HEK293 (cell line): Measurements from ENCODE around the gene CCDC187.

ENCODE experiments used
- CTCF ChIA-PET: fragments of 350-600 bp; formaldehyde crosslinking; extraction: SDS; loops from one replicate; lab custom pipeline; 2021; ENCODE audit warnings: antibody characterized with exemption; lab: Yijun Ruan, JAX
- POLR2A ChIA-PET: fragments of 300-600 bp; formaldehyde crosslinking; extraction: SDS; loops from one replicate; lab custom pipeline; 2020; ENCODE audit warnings: antibody characterized with exemption, inconsistent platforms; lab: Yijun Ruan, JAX
- H3K27ac ChIP-seq: fragments of 200-500 bp; sonication (Bioruptor generic); 2 replicates; pipeline ENCODE4 v1.5.1; 2014; ENCODE audit warnings: low read depth, low read length, control low read depth, inconsistent platforms; ENCODE audit errors: extremely low read depth
- H3K36me3 ChIP-seq, 2 experiments: fragments of 200-500 bp in 1 of 2; sonication (Bioruptor generic) in 1 of 2; 1 replicate in 1 of 2; 2 replicates in 1 of 2; pipeline ENCODE4 v1.5.1; 2014 to 2017; ENCODE audit warnings: inconsistent platforms in 2 of 2, low read length in 2 of 2; ENCODE audit not compliant: control insufficient read depth in 2 of 2, insufficient read depth in 1 of 2
- H3K4me1 ChIP-seq: fragments of 200-500 bp; sonication (Bioruptor generic); 2 replicates; pipeline ENCODE4 v1.5.1; 2014; ENCODE audit warnings: mild to moderate bottlenecking, low read length, inconsistent platforms; ENCODE audit not compliant: control insufficient read depth, insufficient read depth
- H3K4me3 ChIP-seq: 2 replicates; pipeline ENCODE4 v1.5.1; 2011; ENCODE audit warnings: low read depth, mild to moderate bottlenecking, control low read depth, low read length, moderate library complexity
- H3K9me3 ChIP-seq: fragments of 200-500 bp; sonication (Bioruptor generic); 2 replicates; pipeline ENCODE4 v1.5.1; 2014; ENCODE audit warnings: low read depth, low read length, inconsistent platforms; ENCODE audit not compliant: control insufficient read depth, insufficient read depth
- EGR2 ChIP-seq: fragments of 450-650 bp; formaldehyde crosslinking; IDR thresholded peaks from 2 replicates; pipeline ENCODE4 v1.5.1; 2016; ENCODE audit warnings: low read depth, missing biosample characterization, missing genetic modification characterization
- IKZF3 ChIP-seq: fragments of 450-650 bp; IDR thresholded peaks from 2 replicates; pipeline ENCODE4 v1.5.0; 2018; ENCODE audit warnings: missing biosample characterization, mild to moderate bottlenecking, missing genetic modification characterization, moderate library complexity
- MYNN ChIP-seq: fragments of 450-650 bp; formaldehyde crosslinking; IDR thresholded peaks from 2 replicates; pipeline ENCODE4 v1.5.1; 2016; ENCODE audit warnings: missing biosample characterization, missing genetic modification characterization, borderline replicate concordance
- PRDM6 ChIP-seq: fragments of 450-650 bp; formaldehyde crosslinking; IDR thresholded peaks from 2 replicates; pipeline ENCODE4 v1.5.1; 2017; ENCODE audit warnings: missing biosample characterization, missing genetic modification characterization
- REST ChIP-seq: fragments of 450-650 bp; formaldehyde crosslinking; IDR thresholded peaks from 2 replicates; pipeline ENCODE4 v1.5.1; 2016; ENCODE audit warnings: missing biosample characterization, missing genetic modification characterization
- SP2 ChIP-seq: fragments of 450-650 bp; formaldehyde crosslinking; IDR thresholded peaks from 2 replicates; pipeline ENCODE4 v1.5.1; 2016; ENCODE audit warnings: missing biosample characterization, missing genetic modification characterization
- SP3 ChIP-seq: fragments of 450-650 bp; formaldehyde crosslinking; IDR thresholded peaks from 2 replicates; pipeline ENCODE4 v1.5.1; 2016; ENCODE audit warnings: missing biosample characterization, missing genetic modification characterization
- SP7 ChIP-seq: fragments of 450-650 bp; formaldehyde crosslinking; IDR thresholded peaks from 2 replicates; pipeline ENCODE4 v1.5.1; 2016; ENCODE audit warnings: missing biosample characterization, missing genetic modification characterization
- ZFHX2 ChIP-seq: fragments of 450-650 bp; formaldehyde crosslinking; conservative IDR thresholded peaks from 2 replicates; pipeline ENCODE4 v1.5.1; 2016; ENCODE audit warnings: missing biosample characterization, missing genetic modification characterization
- ZNF132 ChIP-seq: fragments of 450-650 bp; formaldehyde crosslinking; IDR thresholded peaks from 2 replicates; pipeline ENCODE4 v1.5.1; 2017; ENCODE audit warnings: missing biosample characterization, missing genetic modification characterization, borderline replicate concordance
- ZNF341 ChIP-seq: fragments of 450-650 bp; formaldehyde crosslinking; IDR thresholded peaks from 2 replicates; pipeline ENCODE4; 2016; ENCODE audit warnings: low read depth, missing biosample characterization, missing genetic modification characterization
- ZNF423 ChIP-seq: fragments of 450-650 bp; formaldehyde crosslinking; IDR thresholded peaks from 2 replicates; pipeline ENCODE4 v1.5.1; 2016; ENCODE audit warnings: missing biosample characterization, missing genetic modification characterization
- ZNF514 ChIP-seq: fragments of 450-650 bp; formaldehyde crosslinking; IDR thresholded peaks from 2 replicates; pipeline ENCODE4 v1.5.1; 2016; ENCODE audit warnings: missing biosample characterization, missing genetic modification characterization
- ZNF548 ChIP-seq: fragments of 450-650 bp; formaldehyde crosslinking; IDR thresholded peaks from 2 replicates; pipeline ENCODE4 v1.5.1; 2016; ENCODE audit warnings: missing biosample characterization, missing genetic modification characterization
- ZNF571 ChIP-seq: fragments of 450-650 bp; formaldehyde crosslinking; IDR thresholded peaks from 2 replicates; pipeline ENCODE4 v1.5.0; 2017; ENCODE audit warnings: missing biosample characterization, missing genetic modification characterization
- ZNF670 ChIP-seq: fragments of 450-650 bp; formaldehyde crosslinking; IDR thresholded peaks from 2 replicates; pipeline ENCODE4 v1.5.1; 2016; ENCODE audit warnings: missing biosample characterization, missing genetic modification characterization, low read depth
- ZSCAN4 ChIP-seq: fragments of 450-650 bp; formaldehyde crosslinking; IDR thresholded peaks from 2 replicates; pipeline ENCODE4 v1.5.1; 2017; ENCODE audit warnings: missing biosample characterization, missing genetic modification characterization
- TF ChIP-seq, protein P1 (sequence below): IDR thresholded peaks from 2 replicates; pipeline ENCODE4 v1.6.1; 2011; ENCODE audit warnings: mild to moderate bottlenecking, low read depth, low read length, borderline replicate concordance

Gene CCDC187

DNA sequence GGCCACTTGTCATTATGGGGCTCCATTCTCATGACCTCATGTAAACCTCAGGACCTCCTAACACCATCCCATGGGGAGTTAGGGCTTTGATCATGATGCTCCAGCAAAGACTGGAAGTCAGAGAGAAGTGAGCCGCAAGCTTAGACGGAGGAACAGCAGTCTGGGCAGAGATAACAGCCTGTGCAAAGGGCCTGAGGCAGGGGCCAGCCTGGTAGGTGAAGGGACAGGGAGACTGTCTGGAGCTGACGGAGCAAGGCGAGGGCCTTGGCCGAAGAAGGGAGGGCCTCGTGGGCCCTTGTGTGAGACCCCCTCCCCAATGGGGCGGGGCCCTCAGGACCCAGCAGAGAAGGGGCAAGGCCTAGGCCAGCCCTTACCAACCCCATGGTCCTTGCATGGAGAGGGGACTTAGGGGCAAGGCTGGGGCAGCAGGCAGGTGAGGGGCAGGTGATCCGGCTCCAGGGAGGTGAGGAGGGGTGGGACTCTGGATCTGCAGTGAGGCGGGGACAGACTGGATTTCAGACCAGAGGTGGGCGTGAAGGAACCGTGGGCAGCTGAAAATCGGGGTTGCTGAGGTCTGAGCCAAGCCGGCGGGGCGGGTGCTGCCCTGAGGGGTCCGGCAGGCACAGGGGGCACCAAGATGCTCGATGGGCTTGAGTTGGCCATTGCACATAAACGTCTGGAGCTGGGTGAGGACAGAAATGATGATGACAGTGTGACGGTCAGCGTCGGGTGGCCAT lies 40.8 kb upstream of the CCDC187 start (continued):
- TF ChIP-seq PRDM6 (no peak), SP7 (no peak), ZNF571 (tag by site-specific recombination) (no peak), SP3 (no peak), ZSCAN4 (tag by site-specific recombination) (no peak), MYNN (tag by site-specific recombination) (no peak), ZFHX2 (tag by site-specific recombination) (peak; percentile 61; the same call in 1 of the 2 replicates), ZNF132 (tag by site-specific recombination) (no peak), EGR2 (tag by site-specific recombination) (peak; percentile 51; the same call in 1 of the 2 replicates), IKZF3 (tag by site-specific recombination) (no peak), ZNF514 (tag by site-specific recombination) (no peak), ZNF548 (tag by site-specific recombination) (no peak), ZNF423 (tag by site-specific recombination) (no peak), SP2 (tag by site-specific recombination) (peak; percentile 21; the same call in 1 of the 2 replicates), REST (no peak)
- TF ChIP-seq, protein P1, sequence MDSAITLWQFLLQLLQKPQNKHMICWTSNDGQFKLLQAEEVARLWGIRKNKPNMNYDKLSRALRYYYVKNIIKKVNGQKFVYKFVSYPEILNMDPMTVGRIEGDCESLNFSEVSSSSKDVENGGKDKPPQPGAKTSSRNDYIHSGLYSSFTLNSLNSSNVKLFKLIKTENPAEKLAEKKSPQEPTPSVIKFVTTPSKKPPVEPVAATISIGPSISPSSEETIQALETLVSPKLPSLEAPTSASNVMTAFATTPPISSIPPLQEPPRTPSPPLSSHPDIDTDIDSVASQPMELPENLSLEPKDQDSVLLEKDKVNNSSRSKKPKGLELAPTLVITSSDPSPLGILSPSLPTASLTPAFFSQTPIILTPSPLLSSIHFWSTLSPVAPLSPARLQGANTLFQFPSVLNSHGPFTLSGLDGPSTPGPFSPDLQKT, result no peak
- TF ChIP-seq, all 188 proteins: peak for 7

- H3K9me3 ChIP-seq, result no peaks in the 10 kb centered on the region
- no peak overlapping the region for H3K4me3 ChIP-seq
- TF ChIP-seq ZNF341 (peak; percentile 55), ZNF670 (tag by site-specific recombination) (no peak)
- H3K27ac ChIP-seq, result no peak overlapping the region
- H3K36me3 ChIP-seq, result peaks cover 0 to 31% of the 10 kb centered on the region in 2 experiments; a peak in 1 of 3 replicates
- ChIA-PET CTCF (interaction anchor here (0.6 to 1.5 kb wide), 3 partner anchors 19 to 42 kb away, joined by 3 read pairs; partner anchors contain the start of gene DNLZ), POLR2A (interaction anchor here (0.6 to 6.3 kb wide), 3 partner anchors 19 to 82 kb away, joined by 3 to 45 read pairs (median 3); partner anchors contain the start of genes DNLZ, ENTR1 and PMPCA)
- no peaks in the 10 kb centered on the region for H3K4me1 ChIP-seq
Measured at GRCh38 chr9:136343884-136344269, 40.0 kb upstream of the CCDC187 start.
